HG02885 (cell line): ENCODE measurements around the gene ERCC1.

Experiments used
- ATAC-seq: cut with Tn5 transposase; IDR thresholded peaks from one replicate; pipeline ENCODE4 v1.9.1; 2021; ENCODE audit warnings: mild to moderate bottlenecking; ENCODE audit not compliant: unreplicated experiment, poor library complexity

ERCC1 gene

GRCh38 chr19:45456500-45456815 lies 32.7 kb upstream of the ERCC1 start:
- ATAC-seq, result no peak

GRCh38 chr19:45455707-45456499 lies 32.2 kb upstream of the ERCC1 start:
- no peak for ATAC-seq

- ATAC-seq, result no peak
These were observed 28.2 kb upstream of the ERCC1 start for GRCh38 chr19:45451850-45452387.

- peak; percentile 14 for ATAC-seq
These were observed 27.6 kb upstream of the ERCC1 start for GRCh38 chr19:45451131-45451849.

- peak; percentile 9 for ATAC-seq
These were observed 26.3 kb upstream of the ERCC1 start for GRCh38 chr19:45450012-45450333.

- no peak for ATAC-seq
These were observed 25.2 kb upstream of the ERCC1 start for GRCh38 chr19:45448887-45449299.

GRCh38 chr19:45448425-45448756 lies 24.7 kb upstream of the ERCC1 start:
- ATAC-seq, result no peak

GRCh38 chr19:45446944-45447343 lies 23.2 kb upstream of the ERCC1 start:
- no peak for ATAC-seq

GRCh38 chr19:45446295-45446694 lies 22.6 kb upstream of the ERCC1 start:
- ATAC-seq, result no peak

- ATAC-seq, result no peak
These were observed 21.4 kb upstream of the ERCC1 start for GRCh38 chr19:45445139-45445538.

GRCh38 chr19:45444318-45445041 lies 20.8 kb upstream of the ERCC1 start:
- peak; percentile 64 for ATAC-seq

- no peak for ATAC-seq
These were observed 20.0 kb upstream of the ERCC1 start for GRCh38 chr19:45443462-45444317.

- no peak for ATAC-seq
These were observed 19.2 kb upstream of the ERCC1 start for GRCh38 chr19:45442778-45443461.

GRCh38 chr19:45442408-45442777 lies 18.7 kb upstream of the ERCC1 start:
- ATAC-seq, result no peak

- ATAC-seq, result no peak
These were observed 17.3 kb upstream of the ERCC1 start for GRCh38 chr19:45440873-45441654.

- no peak for ATAC-seq
These were observed 16.5 kb upstream of the ERCC1 start for GRCh38 chr19:45440259-45440638.

- ATAC-seq, result peak; percentile 71
These were observed 16.0 kb upstream of the ERCC1 start for GRCh38 chr19:45439569-45440258.

GRCh38 chr19:45439190-45439568 lies 15.5 kb upstream of the ERCC1 start:
- no peak for ATAC-seq

- no peak for ATAC-seq
These were observed 13.6 kb upstream of the ERCC1 start for GRCh38 chr19:45437328-45437727.
